Smooth muscle cell (in vitro differentiated cells): ENCODE results near the gene NEK11. TPM values are rescaled to one million over a fixed set of nuclear protein-coding genes. Genes with fewer than 3 reads are reported as not detected.

Experiments
- DNase-seq: peaks from one replicate; lab custom pipeline; 2025; ENCODE audit not compliant: unreplicated experiment; lab: John Stamatoyannopoulos, UW
- H2AFZ ChIP-seq: fragments of 200-600 bp; sonication (generic); 2 replicates; pipeline ENCODE4 v1.6.0; 2016; ENCODE audit warnings: antibody characterized with exemption, low read depth, mild to moderate bottlenecking
- H3F3A ChIP-seq: fragments of 200-600 bp; sonication (generic); 2 replicates; pipeline ENCODE4 v1.6.0; 2017; ENCODE audit warnings: antibody characterized with exemption, low read depth
- H3K27ac ChIP-seq: fragments of 200-600 bp; sonication (generic); 2 replicates; pipeline ENCODE4 v1.5.1; 2016; ENCODE audit warnings: low read depth, mild to moderate bottlenecking
- H3K27me3 ChIP-seq: fragments of 200-600 bp; sonication (generic); 2 replicates; pipeline ENCODE4 v1.6.1; 2016; ENCODE audit warnings: low read depth, mild to moderate bottlenecking
- H3K36me3 ChIP-seq: fragments of 200-600 bp; sonication (generic); 2 replicates; pipeline ENCODE4 v1.5.1; 2016; ENCODE audit warnings: low read depth
- H3K4me1 ChIP-seq: fragments of 200-600 bp; sonication (generic); 2 replicates; pipeline ENCODE4 v1.5.1; 2016; ENCODE audit warnings: low read depth
- H3K4me2 ChIP-seq: fragments of 200-600 bp; sonication (generic); 2 replicates; pipeline ENCODE4 v1.6.0; 2016; ENCODE audit warnings: mild to moderate bottlenecking
- H3K4me3 ChIP-seq: fragments of 200-600 bp; sonication (generic); 2 replicates; pipeline ENCODE4 v1.5.1; 2016; ENCODE audit warnings: mild to moderate bottlenecking
- H3K79me2 ChIP-seq: fragments of 200-600 bp; sonication (generic); 2 replicates; pipeline ENCODE4 v1.6.0; 2016; ENCODE audit warnings: low read depth, mild to moderate bottlenecking
- H3K9ac ChIP-seq: fragments of 200-600 bp; sonication (generic); 2 replicates; pipeline ENCODE4 v1.6.0; 2016; ENCODE audit warnings: low read depth
- H3K9me3 ChIP-seq: fragments of 200-600 bp; sonication (generic); replicated peaks from 2 replicates; pipeline ENCODE4 v1.5.1; 2016; ENCODE audit warnings: low read depth
- H4K20me1 ChIP-seq: fragments of 200-600 bp; sonication (generic); 2 replicates; pipeline ENCODE4 v1.6.0; 2016; ENCODE audit warnings: low read depth
- CTCF ChIP-seq: fragments of 200-600 bp; sonication (generic); IDR thresholded peaks from 2 replicates; pipeline ENCODE4 v1.5.1; 2017; ENCODE audit warnings: borderline replicate concordance, mild to moderate bottlenecking, antibody characterized with exemption; ENCODE audit not compliant: insufficient read depth, poor library complexity, severe bottlenecking
- WGBS: methylation state at CpG from one replicate; pipeline ENCODE4 v1.1.7; 2016; ENCODE audit warnings: low lambda C conversion rate; 5-methylcytosine and 5-hydroxymethylcytosine counted together
- polyA plus RNA-seq: library from polyadenylated mRNA; unstranded; fragments of >200 nt; fragmentation: Nextera tagmentation; extraction: Ambion mirVana; gene quantifications from 2 replicates; pipeline ENCODE4 v1.2.1, GENCODE V29; 2016
- total RNA-seq: library from RNA; depleted of rRNA; stranded (reverse); fragments of >200 nt; gene quantifications from 2 replicates; pipeline ENCODE4 v1.2.3, GENCODE V29; 2014

The NEK11 gene
- total and polyA plus RNA-seq, 2 experiments from 2014 or later: 3.0 to 3.3 TPM

- no peak for DNase-seq
- WGBS: 92% methylated on average over 1 of the region's 1 CpG
- Histone ChIP-seq H3K4me1 (peaks cover 15% of the 10 kb centered on the region), H3F3A (peaks cover 7% of the 10 kb centered on the region), H3K79me2 (no peaks in the 10 kb centered on the region), H3K27me3 (no peaks in the 10 kb centered on the region), H2AFZ (peak overlapping the region; percentile 32), H3K27ac (peak overlapping the region; percentile 77), H3K36me3 (no peaks in the 10 kb centered on the region), H4K20me1 (no peaks in the 10 kb centered on the region), H3K4me2 (no peak overlapping the region), H3K4me3 (no peak overlapping the region), H3K9me3 (no peaks in the 10 kb centered on the region), H3K9ac (no peak overlapping the region)
- TF ChIP-seq CTCF: no peak
Observed at GRCh38 chr3:131216330-131216729, 189.7 kb downstream of the NEK11 start.

- Histone ChIP-seq H3K4me1 (peaks cover 15% of the 10 kb centered on the region), H3K36me3 (no peaks in the 10 kb centered on the region), H3F3A (peaks cover 11% of the 10 kb centered on the region), H3K4me2 (peak overlapping the region; percentile 64), H3K27ac (peak overlapping the region; percentile 77), H3K27me3 (no peaks in the 10 kb centered on the region), H3K4me3 (no peak overlapping the region), H2AFZ (peak overlapping the region; percentile 32), H3K9ac (peak overlapping the region; percentile 56), H3K79me2 (no peaks in the 10 kb centered on the region), H3K9me3 (no peaks in the 10 kb centered on the region), H4K20me1 (no peaks in the 10 kb centered on the region)
- no peak for TF ChIP-seq CTCF
- WGBS: 16% methylated on average over 6 of the region's 6 CpGs
- no peak for DNase-seq
Observed at GRCh38 chr3:131216801-131217200, 190.1 kb downstream of the NEK11 start.

GRCh38 chr3:131217296-131217741, 190.6 kb downstream of the NEK11 start:
- peak overlapping the region; percentile 77 for H3K27ac ChIP-seq
- H4K20me1 ChIP-seq: no peaks in the 10 kb centered on the region
- peak overlapping the region; percentile 64 for H3K4me2 ChIP-seq
- peak overlapping the region; percentile 4 for H2AFZ ChIP-seq
- H3K4me1 ChIP-seq: peaks cover 15% of the 10 kb centered on the region
- no peak overlapping the region for H3K4me3 ChIP-seq
- H3K9ac ChIP-seq: peak overlapping the region; percentile 56
- H3K36me3 ChIP-seq: no peaks in the 10 kb centered on the region
- H3K79me2 ChIP-seq: no peaks in the 10 kb centered on the region
- no peak for DNase-seq
- no peaks in the 10 kb centered on the region for H3K27me3 ChIP-seq
- TF ChIP-seq CTCF: no peak
- H3F3A ChIP-seq: peaks cover 11% of the 10 kb centered on the region
- 63% methylated on average over 6 of the region's 6 CpGs for WGBS
- H3K9me3 ChIP-seq: no peaks in the 10 kb centered on the region

GRCh38 chr3:131218196-131218595, 191.5 kb downstream of the NEK11 start:
- H3K4me2 ChIP-seq: peak overlapping the region; percentile 64
- H3K4me3 ChIP-seq: no peak overlapping the region
- peaks cover 15% of the 10 kb centered on the region for H3K4me1 ChIP-seq
- no peaks in the 10 kb centered on the region for H3K79me2 ChIP-seq
- peak overlapping the region; percentile 77 for H3K27ac ChIP-seq
- TF ChIP-seq CTCF: no peak
- no peak for DNase-seq
- 46% methylated on average over 1 of the region's 1 CpG for WGBS
- no peaks in the 10 kb centered on the region for H3K36me3 ChIP-seq
- H3K27me3 ChIP-seq: no peaks in the 10 kb centered on the region
- H3K9ac ChIP-seq: no peak overlapping the region
- H3K9me3 ChIP-seq: no peaks in the 10 kb centered on the region
- H3F3A ChIP-seq: peaks cover 11% of the 10 kb centered on the region
- no peak overlapping the region for H2AFZ ChIP-seq
- H4K20me1 ChIP-seq: no peaks in the 10 kb centered on the region
